AG04450 (cell line): ENCODE measurements around the gene DCLK2. TPM values are rescaled to one million over a fixed set of nuclear protein-coding genes. Genes with fewer than 3 reads are reported as not detected.
A peak's percentile ranks its signal among the peaks of the same experiment; 100 is the strongest.

Source experiments
- CTCF ChIA-PET: fragments of 300-600, 350-600 bp; formaldehyde crosslinking; extraction: SDS; loops from one replicate; lab custom pipeline; 2022; ENCODE audit warnings: antibody characterized with exemption, inconsistent platforms; lab: Charles Lee
- POLR2A ChIA-PET: fragments of 350-600 bp; formaldehyde crosslinking; extraction: SDS; loops from one replicate; lab custom pipeline; 2021; ENCODE audit warnings: antibody characterized with exemption, inconsistent platforms; lab: Yijun Ruan, JAX
- DNase-seq: peaks from one replicate; pipeline ENCODE4 v3.0.0-alpha.2; 2011; ENCODE audit warnings: low read depth, low spot score
- H3K27ac ChIP-seq: one replicate; pipeline ENCODE4 v1.5.1; 2012; ENCODE audit warnings: low read depth, low read length, control low read depth
- H3K27me3 ChIP-seq: one replicate; pipeline ENCODE4 v1.6.0; 2012; ENCODE audit warnings: low read length; ENCODE audit not compliant: control insufficient read depth, insufficient read depth
- H3K4me3 ChIP-seq: 2 replicates; pipeline ENCODE4 v1.5.1; 2011; ENCODE audit warnings: mild to moderate bottlenecking, low read depth, low read length, control low read depth
- H3K9me3 ChIP-seq: 2 replicates; pipeline ENCODE4 v1.5.1; 2012; ENCODE audit warnings: low read length; ENCODE audit not compliant: control insufficient read depth, insufficient read depth
- polyA plus RNA-seq: library from polyadenylated mRNA; depleted of rRNA; stranded (reverse); fragments of >200 nt; gene quantifications from 2 replicates; pipeline ENCODE4 v1.2.3, GENCODE V29; 2011
- TF ChIP-seq, protein P1 (sequence below): IDR thresholded peaks from 2 replicates; pipeline ENCODE4 v1.5.1; 2011; ENCODE audit warnings: low read depth, low read length, control low read depth, inconsistent platforms

Gene DCLK2
- polyA plus RNA-seq, 1 experiment, result 7.3 TPM

- Histone ChIP-seq H3K27ac (no peak overlapping the region), H3K9me3 (no peaks in the 10 kb centered on the region), H3K4me3 (no peak overlapping the region), H3K27me3 (no peaks in the 10 kb centered on the region)
- ChIA-PET CTCF (no interaction called here), POLR2A (no interaction called here)
- TF ChIP-seq, protein P1, sequence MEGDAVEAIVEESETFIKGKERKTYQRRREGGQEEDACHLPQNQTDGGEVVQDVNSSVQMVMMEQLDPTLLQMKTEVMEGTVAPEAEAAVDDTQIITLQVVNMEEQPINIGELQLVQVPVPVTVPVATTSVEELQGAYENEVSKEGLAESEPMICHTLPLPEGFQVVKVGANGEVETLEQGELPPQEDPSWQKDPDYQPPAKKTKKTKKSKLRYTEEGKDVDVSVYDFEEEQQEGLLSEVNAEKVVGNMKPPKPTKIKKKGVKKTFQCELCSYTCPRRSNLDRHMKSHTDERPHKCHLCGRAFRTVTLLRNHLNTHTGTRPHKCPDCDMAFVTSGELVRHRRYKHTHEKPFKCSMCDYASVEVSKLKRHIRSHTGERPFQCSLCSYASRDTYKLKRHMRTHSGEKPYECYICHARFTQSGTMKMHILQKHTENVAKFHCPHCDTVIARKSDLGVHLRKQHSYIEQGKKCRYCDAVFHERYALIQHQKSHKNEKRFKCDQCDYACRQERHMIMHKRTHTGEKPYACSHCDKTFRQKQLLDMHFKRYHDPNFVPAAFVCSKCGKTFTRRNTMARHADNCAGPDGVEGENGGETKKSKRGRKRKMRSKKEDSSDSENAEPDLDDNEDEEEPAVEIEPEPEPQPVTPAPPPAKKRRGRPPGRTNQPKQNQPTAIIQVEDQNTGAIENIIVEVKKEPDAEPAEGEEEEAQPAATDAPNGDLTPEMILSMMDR, result no peak
- DNase-seq, result no peak
Measured at GRCh38 chr4:150164956-150165629, 86.8 kb downstream of the DCLK2 start.

DNA sequence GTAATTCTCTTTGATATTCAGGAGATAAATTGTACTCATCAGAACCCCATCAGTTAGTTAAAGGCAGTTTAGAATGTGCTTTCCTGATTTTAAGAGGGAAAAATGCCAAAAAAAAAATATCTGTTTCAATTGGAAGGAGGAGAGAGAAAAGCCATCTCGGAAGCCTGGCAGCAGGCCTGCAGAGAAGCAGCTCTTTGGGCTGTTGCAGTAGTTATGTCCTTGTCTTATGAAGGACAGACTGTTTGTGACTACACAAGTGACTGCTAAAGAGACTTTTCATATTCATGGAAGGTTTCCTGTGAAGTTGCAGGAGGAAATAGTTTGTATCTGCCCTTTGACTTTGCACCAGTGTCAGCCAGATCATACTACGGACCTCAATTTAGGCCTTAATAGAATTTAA is 88.8 kb downstream of the DCLK2 start:
- H3K27ac ChIP-seq, result no peak overlapping the region
- no peaks in the 10 kb centered on the region for H3K27me3 ChIP-seq
- H3K4me3 ChIP-seq, result no peak overlapping the region
- POLR2A ChIA-PET, result no interaction called here
- TF ChIP-seq, protein P1, result no peak
- CTCF ChIA-PET, result no interaction called here
- no peak for DNase-seq
- no peaks in the 10 kb centered on the region; the same call in 1 of the 2 replicates for H3K9me3 ChIP-seq

- CTCF ChIA-PET, result interaction anchor here (0.7 kb wide), 1 partner anchor 25 kb away, joined by 4 read pairs; no protein-coding TSS in a partner anchor
- DNase-seq, result no peak
- Histone ChIP-seq H3K4me3 (no peak overlapping the region), H3K9me3 (no peaks in the 10 kb centered on the region; the same call in 1 of the 2 replicates), H3K27me3 (no peaks in the 10 kb centered on the region), H3K27ac (no peak overlapping the region)
- POLR2A ChIA-PET, result no interaction called here
- TF ChIP-seq, protein P1, result no peak
Measured at GRCh38 chr4:150173432-150173861, 95.2 kb downstream of the DCLK2 start.

DNA sequence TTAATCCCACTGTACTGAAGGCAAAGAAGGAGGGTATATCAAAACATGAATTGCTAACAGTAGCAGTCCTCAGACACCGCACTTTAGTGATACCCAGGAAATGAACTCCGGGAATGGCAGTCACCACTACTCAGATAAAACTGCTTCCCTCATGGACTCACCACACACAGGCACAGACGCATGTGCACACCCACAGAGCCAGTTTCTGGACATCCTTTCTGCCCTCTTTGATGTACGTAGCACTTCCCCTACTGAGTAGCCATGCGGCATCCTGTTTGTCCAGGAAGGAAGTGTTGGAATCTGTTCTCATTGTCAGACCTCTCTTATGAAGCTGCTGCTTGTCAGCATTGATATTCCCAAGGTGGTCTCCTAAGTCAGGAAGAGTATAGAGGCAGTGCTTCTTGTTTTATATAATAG is 95.7 kb downstream of the DCLK2 start:
- TF ChIP-seq, protein P1, result no peak
- Histone ChIP-seq H3K4me3 (no peak overlapping the region), H3K27me3 (no peaks in the 10 kb centered on the region), H3K27ac (no peak overlapping the region), H3K9me3 (no peaks in the 10 kb centered on the region; the same call in 1 of the 2 replicates)
- CTCF ChIA-PET, result interaction anchor here (0.7 kb wide), 1 partner anchor 25 kb away, joined by 4 read pairs; no protein-coding TSS in a partner anchor
- DNase-seq, result no peak
- POLR2A ChIA-PET, result no interaction called here

GRCh38 chr4:150176547-150176946 is 98.3 kb downstream of the DCLK2 start:
- POLR2A ChIA-PET, result no interaction called here
- peak; percentile 10 for DNase-seq
- Histone ChIP-seq H3K27me3 (no peaks in the 10 kb centered on the region), H3K9me3 (no peaks in the 10 kb centered on the region; the same call in 1 of the 2 replicates), H3K27ac (no peak overlapping the region), H3K4me3 (no peak overlapping the region)
- TF ChIP-seq, protein P1, result no peak
- CTCF ChIA-PET, result interaction anchor here (0.8 to 1.7 kb wide), 2 partner anchors 41 to 66 kb away, joined by 4 to 5 read pairs; no protein-coding TSS in a partner anchor
